Measurements from ENCODE around the gene EIF4G3. TPM values are rescaled to one million over a fixed set of nuclear protein-coding genes. Genes with fewer than 3 reads are reported as not detected.

EIF4G3 gene
- total and polyA plus RNA-seq, 2 donors (not counting 1 experiment from before 2014, with no cell fraction given): 33.6 to 76.0 TPM

DNA sequence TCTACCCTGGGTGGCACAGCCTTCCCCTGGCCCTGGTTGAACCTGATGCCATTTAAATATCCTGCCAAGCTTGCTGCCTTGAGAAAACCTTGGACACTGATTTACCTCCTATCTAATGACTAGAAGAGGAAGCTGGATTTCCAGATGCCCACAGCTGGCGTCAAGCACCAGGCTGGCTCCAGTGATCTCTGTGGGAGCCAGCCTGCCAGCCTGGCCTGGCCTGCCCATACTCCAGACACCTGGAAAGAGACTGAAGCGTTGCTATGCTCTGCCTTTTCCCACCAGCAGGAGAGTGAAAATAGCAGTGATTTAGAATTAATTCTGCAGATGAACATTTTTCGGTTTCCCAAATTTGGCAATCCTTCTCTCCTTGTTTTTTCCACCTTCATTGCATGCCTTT lies 11.5 kb upstream of the EIF4G3 start:
- Histone ChIP-seq H3K27me3 (replicated peaks in 1 of 4; ENCODE audit: control extremely low read depth in 1 of 4, control insufficient read depth in 3 of 4, insufficient read depth in 4 of 4, low read length in 3 of 4) (no peaks in the 10 kb centered on the region), H3K4me3 (ENCODE audit: control extremely low read depth in 1 of 5, extremely low read depth in 1 of 5, insufficient read depth in 1 of 5, low read depth in 2 of 5, low read length in 4 of 5) (no peak overlapping the region), H3K36me3 (replicated peaks in 1 of 2; ENCODE audit: control extremely low read depth in 1 of 2, control insufficient read depth in 1 of 2, extremely low read depth in 1 of 2, insufficient read depth in 2 of 2, low read length in 1 of 2) (no peaks in the 10 kb centered on the region), H3K79me2 (ENCODE audit: control insufficient read depth, insufficient read depth, low read length) (no peaks in the 10 kb centered on the region), H3K27ac (ENCODE audit: low read length in 2 of 2) (no peak overlapping the region), H4K20me1 (ENCODE audit: control insufficient read depth, insufficient read depth, low read length, poor library complexity, severe bottlenecking) (no peaks in the 10 kb centered on the region), H3K4me1 (ENCODE audit: control insufficient read depth in 2 of 2, insufficient read depth in 2 of 2, low read length in 2 of 2) (peaks cover 22 to 25% of the 10 kb centered on the region in 2 donors), H3K4me2 (replicated peaks; ENCODE audit: low read depth, low read length, poor library complexity, severe bottlenecking) (no peak overlapping the region), H2AFZ (ENCODE audit: insufficient read depth, low read depth, low read length, poor library complexity, severe bottlenecking) (no peak overlapping the region), H3K9ac (ENCODE audit: low read length) (no peak overlapping the region), H3K9me3 (ENCODE audit: control extremely low read depth in 1 of 3, control insufficient read depth in 2 of 3, insufficient read depth in 1 of 3, low read length in 2 of 3) (no peaks in the 10 kb centered on the region)
- Mint-ChIP-seq H3K4me1 (peaks cover 16% of the 10 kb centered on the region), H3K27ac (no peak overlapping the region), H3K4me3 (no peak overlapping the region), H3K27me3 (peaks cover 7% of the 10 kb centered on the region), H3K9me3 (ENCODE audit: insufficient read depth) (no peaks in the 10 kb centered on the region)
- TF ChIP-seq, protein P1, sequence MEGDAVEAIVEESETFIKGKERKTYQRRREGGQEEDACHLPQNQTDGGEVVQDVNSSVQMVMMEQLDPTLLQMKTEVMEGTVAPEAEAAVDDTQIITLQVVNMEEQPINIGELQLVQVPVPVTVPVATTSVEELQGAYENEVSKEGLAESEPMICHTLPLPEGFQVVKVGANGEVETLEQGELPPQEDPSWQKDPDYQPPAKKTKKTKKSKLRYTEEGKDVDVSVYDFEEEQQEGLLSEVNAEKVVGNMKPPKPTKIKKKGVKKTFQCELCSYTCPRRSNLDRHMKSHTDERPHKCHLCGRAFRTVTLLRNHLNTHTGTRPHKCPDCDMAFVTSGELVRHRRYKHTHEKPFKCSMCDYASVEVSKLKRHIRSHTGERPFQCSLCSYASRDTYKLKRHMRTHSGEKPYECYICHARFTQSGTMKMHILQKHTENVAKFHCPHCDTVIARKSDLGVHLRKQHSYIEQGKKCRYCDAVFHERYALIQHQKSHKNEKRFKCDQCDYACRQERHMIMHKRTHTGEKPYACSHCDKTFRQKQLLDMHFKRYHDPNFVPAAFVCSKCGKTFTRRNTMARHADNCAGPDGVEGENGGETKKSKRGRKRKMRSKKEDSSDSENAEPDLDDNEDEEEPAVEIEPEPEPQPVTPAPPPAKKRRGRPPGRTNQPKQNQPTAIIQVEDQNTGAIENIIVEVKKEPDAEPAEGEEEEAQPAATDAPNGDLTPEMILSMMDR (IDR thresholded peaks at IDR 0.05): no peak
- no peak for TF ChIP-seq EZH2 (IDR thresholded peaks at IDR 0.05; ENCODE audit: borderline replicate concordance, insufficient read depth, low read depth, low read length, poor library complexity, severe bottlenecking)
- 100% methylated on average over 2 of the region's 3 CpGs for WGBS (ENCODE audit: insufficient coverage)
- DNase-seq: no peak
- ChIA-PET CTCF (interaction anchor here (1.9 kb wide), 1 partner anchor 491 kb away, joined by 5 read pairs; no protein-coding TSS in a partner anchor), POLR2A (no interaction called here)
- ATAC-seq (ENCODE audit: low read depth): no peak
- intact Hi-C loops (cut with micrococcal nuclease): no loop called here

DNA sequence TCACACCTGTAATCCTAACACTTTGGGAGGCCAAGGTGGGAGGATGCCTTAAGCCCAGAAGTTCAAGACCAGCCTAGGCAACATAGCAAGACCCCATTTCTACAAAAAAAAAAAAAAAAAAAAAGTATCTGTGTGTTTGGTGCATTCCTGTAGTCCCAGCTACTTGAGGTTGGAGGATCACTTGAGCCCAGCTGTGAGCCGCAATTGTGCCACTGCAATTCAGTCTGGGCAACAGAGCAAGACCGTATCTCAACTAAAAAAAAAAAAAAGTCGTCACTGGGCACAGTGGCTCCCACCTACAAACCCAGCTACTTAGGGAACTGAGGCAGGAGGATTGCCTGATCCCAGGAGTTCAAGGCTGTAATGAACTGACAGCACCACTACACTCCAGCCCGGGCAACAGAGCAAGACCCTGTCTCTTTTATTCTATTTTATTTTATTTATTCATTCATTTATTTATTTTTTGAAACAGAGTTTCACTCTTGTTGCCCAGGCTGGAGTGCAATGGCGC lies 8.6 kb upstream of the EIF4G3 start:
- WGBS (ENCODE audit: insufficient coverage): 29% methylated on average over 1 of the region's 5 CpGs
- peak overlapping the region in 1 of 2 donors; percentile 77 for H3K27ac ChIP-seq (ENCODE audit: low read length in 2 of 2)
- no peak for ATAC-seq (ENCODE audit: low read depth)
- ChIA-PET POLR2A (interaction anchor here (0.6 to 0.7 kb wide), 3 partner anchors 149 to 551 kb away, joined by 3 read pairs; no protein-coding TSS in a partner anchor), CTCF (interaction anchor here (1.4 to 3.5 kb wide), 2 partner anchors 10 to 488 kb away, joined by 3 to 45 read pairs; no protein-coding TSS in a partner anchor)
- DNase-seq: no peak
- no peak overlapping the region for H3K9ac ChIP-seq (ENCODE audit: low read length)
- no peaks in the 10 kb centered on the region for H4K20me1 ChIP-seq (ENCODE audit: control insufficient read depth, insufficient read depth, low read length, poor library complexity, severe bottlenecking)
- TF ChIP-seq EZH2 (IDR thresholded peaks at IDR 0.05; ENCODE audit: borderline replicate concordance, insufficient read depth, low read depth, low read length, poor library complexity, severe bottlenecking): no peak
- TF ChIP-seq, protein P1 (IDR thresholded peaks at IDR 0.05): no peak
- Mint-ChIP-seq H3K4me1 (peaks cover 23% of the 10 kb centered on the region), H3K27me3 (no peaks in the 10 kb centered on the region), H3K4me3 (no peak overlapping the region), H3K27ac (no peak overlapping the region), H3K9me3 (ENCODE audit: insufficient read depth) (no peaks in the 10 kb centered on the region)
- H3K4me3 ChIP-seq (ENCODE audit: control extremely low read depth in 1 of 5, extremely low read depth in 1 of 5, insufficient read depth in 1 of 5, low read depth in 2 of 5, low read length in 4 of 5): no peak overlapping the region
- H2AFZ ChIP-seq (ENCODE audit: insufficient read depth, low read depth, low read length, poor library complexity, severe bottlenecking): no peak overlapping the region
- no peak overlapping the region for H3K4me2 ChIP-seq (replicated peaks; ENCODE audit: low read depth, low read length, poor library complexity, severe bottlenecking)
- H3K36me3 ChIP-seq (replicated peaks in 1 of 2; ENCODE audit: control extremely low read depth in 1 of 2, control insufficient read depth in 1 of 2, extremely low read depth in 1 of 2, insufficient read depth in 2 of 2, low read length in 1 of 2): no peaks in the 10 kb centered on the region
- intact Hi-C loops (cut with micrococcal nuclease): no loop called here
- H3K9me3 ChIP-seq (ENCODE audit: control extremely low read depth in 1 of 3, control insufficient read depth in 2 of 3, insufficient read depth in 1 of 3, low read length in 2 of 3): no peaks in the 10 kb centered on the region
- no peaks in the 10 kb centered on the region for H3K79me2 ChIP-seq (ENCODE audit: control insufficient read depth, insufficient read depth, low read length)
- peaks cover 33 to 37% of the 10 kb centered on the region in 2 donors for H3K4me1 ChIP-seq (ENCODE audit: control insufficient read depth in 2 of 2, insufficient read depth in 2 of 2, low read length in 2 of 2)
- no peaks in the 10 kb centered on the region for H3K27me3 ChIP-seq (replicated peaks in 1 of 4; ENCODE audit: control extremely low read depth in 1 of 4, control insufficient read depth in 3 of 4, insufficient read depth in 4 of 4, low read length in 3 of 4)
